EL (cell line): ENCODE data around the gene CD68.

Source experiments
- DNase-seq: peaks from one replicate; pipeline ENCODE4 v3.0.0-alpha.2; 2016

CD68 gene

GRCh38 chr17:7559320-7560171, 19.9 kb upstream of the CD68 start:
- DNase-seq = no peak

DNA sequence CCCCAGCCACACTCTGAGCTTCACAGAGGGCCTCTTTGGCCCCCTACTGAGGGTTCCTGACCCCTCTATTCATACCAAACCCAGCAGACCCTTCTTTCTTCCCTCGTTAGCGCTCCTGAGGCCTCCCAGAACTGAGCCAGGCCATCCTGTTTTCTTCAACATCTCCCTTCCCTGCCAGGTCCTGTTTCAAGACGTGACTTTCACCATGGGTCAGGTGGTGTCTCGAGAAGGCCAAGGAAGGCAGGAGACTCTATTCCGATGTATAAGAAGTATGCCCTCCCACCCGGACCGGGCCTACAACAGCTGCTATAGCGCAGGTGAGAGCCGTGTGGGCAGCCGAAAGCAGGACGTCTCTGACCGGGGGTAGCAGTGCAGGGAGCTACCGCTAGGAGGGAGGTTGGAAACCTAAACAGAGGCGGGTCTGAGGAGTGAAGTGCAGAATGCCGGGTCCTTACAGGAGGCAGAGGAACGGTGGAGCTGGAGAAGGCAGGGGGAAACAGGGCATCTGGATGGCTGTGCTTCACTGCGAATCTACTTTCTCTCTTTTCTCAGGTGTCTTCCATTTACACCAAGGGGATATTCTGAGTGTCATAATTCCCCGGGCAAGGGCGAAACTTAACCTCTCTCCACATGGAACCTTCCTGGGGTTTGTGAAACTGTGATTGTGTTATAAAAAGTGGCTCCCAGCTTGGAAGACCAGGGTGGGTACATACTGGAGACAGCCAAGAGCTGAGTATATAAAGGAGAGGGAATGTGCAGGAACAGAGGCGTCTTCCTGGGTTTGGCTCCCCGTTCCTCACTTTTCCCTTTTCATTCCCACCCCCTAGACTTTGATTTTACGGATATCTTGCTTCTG, 19.0 kb upstream of the CD68 start:
- DNase-seq = peak; percentile 64

DNA sequence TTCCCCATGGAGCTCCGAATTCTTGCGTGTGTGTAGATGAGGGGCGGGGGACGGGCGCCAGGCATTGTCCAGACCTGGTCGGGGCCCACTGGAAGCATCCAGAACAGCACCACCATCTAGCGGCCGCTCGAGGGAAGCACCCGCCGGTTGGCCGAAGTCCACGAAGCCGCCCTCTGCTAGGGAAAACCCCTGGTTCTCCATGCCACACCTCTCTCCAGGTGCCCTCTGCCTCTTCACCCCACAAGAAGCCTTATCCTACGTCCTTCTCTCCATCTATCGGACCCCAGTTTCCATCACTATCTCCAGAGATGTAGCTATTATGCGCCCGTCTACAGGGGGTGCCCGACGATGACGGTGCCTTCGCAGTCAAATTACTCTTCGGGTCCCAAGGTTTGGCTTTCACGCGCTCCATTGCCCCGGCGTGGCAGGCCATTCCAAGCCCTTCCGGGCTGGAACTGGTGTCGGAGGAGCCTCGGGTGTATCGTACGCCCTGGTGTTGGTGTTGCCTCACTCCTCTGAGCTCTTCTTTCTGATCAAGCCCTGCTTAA, 18.3 kb upstream of the CD68 start:
- peak; percentile 83 for DNase-seq

DNA sequence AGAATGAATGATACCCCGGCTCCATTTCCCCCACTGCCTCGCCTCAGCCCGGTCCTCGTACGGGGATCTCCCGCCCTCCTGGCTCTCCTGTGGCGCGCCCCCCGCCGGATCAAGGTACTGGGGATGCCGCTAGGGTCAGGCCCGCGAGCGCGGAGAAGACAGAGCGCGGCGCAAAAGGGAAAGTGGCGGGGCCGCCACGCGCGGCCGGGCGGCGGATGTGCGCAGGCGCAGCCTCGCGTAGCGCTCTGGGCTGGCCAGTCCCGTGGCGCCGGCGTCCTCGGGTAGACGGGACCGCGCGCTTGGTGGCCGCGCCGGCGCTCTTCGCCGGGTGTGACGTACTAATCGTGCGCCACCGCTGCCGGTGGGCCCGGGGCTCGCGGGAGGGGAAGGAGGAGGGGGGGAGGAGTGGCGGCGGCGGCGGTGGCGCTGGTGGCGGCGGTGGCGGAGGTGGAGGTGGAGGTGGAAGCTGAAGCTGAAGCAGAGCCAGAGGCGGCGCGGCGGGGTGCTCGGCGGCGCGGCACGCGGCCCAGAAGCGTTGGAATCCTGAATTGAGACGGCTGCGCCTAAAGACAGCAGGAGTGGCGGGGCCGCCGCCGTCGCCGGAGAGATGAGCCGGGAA, 17.7 kb upstream of the CD68 start, which contains the start of gene SENP3:
TSS of gene SENP3 (plus strand) at position 331 of the 619 bp plus-strand sequence. CDS start 1,158 bp downstream, outside the sequence.
- peak; percentile 88 for DNase-seq

GRCh38 chr17:7562208-7562605, 17.2 kb upstream of the CD68 start:
- DNase-seq = no peak

GRCh38 chr17:7563115-7563869, 16.1 kb upstream of the CD68 start:
- DNase-seq = no peak

DNA sequence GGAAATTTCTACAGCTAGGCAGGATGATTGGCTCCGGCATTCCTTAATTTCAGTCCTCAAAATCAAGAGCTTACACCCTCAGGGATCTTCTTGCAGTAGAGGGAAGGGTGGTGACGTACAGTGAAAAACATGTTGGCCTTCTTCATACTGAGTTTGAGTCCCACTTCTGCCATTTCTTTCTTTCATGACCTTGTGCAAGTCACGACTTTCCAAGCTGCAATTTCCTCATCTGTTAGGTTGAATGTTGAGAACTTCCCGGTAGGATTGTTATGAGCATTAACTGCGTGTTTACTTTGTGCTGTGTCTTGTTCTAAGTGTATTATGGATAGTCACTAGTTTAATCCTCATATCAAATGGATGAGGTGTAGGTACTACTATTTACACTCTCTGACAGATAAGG, 9.9 kb upstream of the CD68 start:
- no peak for DNase-seq

DNA sequence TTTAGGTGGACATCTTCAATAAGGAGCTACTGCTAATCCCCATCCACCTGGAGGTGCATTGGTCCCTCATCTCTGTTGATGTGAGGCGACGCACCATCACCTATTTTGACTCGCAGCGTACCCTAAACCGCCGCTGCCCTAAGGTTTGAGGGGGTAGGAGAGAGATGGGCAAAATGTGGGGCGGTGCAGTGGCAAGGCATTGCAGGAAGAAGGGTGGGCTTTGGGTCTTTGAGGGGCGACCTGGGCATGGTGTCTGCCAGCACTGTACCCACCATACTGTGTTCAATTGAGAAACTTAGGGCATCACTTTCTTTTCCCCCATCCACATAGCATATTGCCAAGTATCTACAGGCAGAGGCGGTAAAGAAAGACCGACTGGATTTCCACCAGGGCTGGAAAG, 9.1 kb upstream of the CD68 start:
- no peak for DNase-seq

- no peak for DNase-seq
Observed at GRCh38 chr17:7572338-7572587, 7.2 kb upstream of the CD68 start.

DNA sequence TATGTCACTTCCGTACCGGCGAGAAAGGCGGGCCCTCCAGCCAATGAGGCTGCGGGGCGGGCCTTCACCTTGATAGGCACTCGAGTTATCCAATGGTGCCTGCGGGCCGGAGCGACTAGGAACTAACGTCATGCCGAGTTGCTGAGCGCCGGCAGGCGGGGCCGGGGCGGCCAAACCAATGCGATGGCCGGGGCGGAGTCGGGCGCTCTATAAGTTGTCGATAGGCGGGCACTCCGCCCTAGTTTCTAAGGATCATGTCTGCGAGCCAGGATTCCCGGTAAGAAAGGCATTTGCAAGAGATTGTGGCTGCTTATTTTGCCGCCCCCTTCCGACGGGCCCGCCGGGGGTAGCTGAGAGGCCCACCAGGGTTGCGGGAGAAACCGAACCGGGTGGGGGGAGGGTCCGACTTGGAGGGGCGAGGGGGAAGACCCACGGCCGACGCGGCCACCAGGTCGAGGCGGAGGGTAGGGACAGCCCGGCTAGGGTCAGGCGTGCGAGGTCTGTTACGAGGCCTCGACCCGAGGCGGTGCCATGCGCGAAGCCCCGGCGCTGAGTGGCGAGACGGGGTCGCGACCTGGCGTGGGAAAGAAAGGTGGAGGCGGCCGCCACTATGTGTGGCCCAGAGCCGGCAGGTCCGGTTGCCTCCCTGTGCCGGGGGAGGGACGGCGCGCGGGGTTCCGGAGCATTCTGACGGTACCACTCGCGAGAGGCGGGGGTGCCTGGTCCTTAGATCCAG, 6.7 kb upstream of the CD68 start:
- DNase-seq = peak; percentile 100

DNA sequence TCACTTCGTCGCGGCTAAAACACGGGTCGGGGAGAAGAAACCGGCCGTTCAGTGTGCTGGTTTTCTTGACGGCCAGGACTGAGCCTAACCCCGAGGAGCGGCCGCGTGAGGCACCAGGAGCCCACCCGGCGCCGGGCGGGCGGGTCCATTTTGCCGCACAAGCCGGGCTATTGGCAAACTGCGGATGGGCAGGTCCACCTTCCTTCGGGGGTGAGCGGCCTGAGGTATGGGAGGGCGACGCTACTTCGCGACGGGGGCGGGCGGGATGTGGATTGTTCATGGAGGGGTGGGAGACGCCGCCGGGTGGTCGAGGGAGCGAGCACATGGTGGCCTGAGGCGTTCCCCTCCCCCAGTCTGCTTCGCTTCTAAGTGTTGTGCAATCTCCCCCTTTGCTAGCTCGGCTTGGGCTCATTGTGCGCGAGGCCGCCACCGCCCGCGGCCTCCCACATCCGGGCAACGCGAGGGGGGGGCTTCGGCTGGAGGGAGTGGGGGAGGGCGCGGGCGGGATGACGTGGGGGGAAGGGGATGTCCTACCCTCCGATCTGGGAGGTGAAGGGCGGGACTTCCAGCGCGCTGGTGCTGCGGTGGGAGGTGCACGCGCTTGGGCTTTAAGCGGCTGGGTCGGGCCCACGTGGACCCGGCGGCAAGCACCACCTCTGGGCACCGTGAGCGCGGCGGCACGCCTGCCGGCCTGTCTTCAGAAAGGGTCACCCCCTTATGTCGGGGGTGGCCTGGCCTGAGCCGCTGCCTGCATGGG, 5.9 kb upstream of the CD68 start:
- DNase-seq = peak; percentile 91

DNA sequence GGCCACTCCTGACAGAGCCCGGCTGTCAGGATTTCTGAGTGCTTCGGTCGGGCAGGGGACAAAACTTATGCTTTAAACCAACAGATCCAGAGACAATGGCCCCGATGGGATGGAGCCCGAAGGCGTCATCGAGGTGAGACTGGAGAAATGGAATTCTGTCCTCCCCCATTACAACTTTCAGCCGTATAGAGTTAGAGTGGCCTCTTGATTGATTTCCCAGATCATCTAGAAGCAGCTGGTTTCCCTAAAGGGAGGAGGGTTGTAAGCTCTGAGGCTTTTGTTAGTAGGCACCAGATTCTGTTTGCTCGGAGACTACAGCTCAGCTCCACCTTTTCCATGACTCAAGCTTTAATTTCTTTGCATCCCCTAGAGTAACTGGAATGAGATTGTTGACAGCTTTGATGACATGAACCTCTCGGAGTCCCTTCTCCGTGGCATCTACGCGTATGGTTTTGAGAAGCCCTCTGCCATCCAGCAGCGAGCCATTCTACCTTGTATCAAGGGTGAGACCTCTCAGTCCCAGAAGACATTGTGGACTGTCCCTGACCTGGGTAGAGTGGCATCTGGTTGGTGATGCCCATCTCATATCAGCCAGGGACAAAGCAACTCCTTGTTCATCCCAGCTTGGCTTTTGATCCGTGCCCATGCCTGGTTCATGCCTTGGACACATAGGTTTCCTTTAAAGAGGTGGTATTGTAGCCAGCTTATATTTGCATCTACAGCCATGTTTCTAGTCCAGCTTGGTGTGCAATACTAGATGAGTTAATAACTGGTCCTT, 5.1 kb upstream of the CD68 start:
- no peak for DNase-seq

GRCh38 chr17:7575481-7575883, 4.0 kb upstream of the CD68 start:
- DNase-seq = no peak

DNA sequence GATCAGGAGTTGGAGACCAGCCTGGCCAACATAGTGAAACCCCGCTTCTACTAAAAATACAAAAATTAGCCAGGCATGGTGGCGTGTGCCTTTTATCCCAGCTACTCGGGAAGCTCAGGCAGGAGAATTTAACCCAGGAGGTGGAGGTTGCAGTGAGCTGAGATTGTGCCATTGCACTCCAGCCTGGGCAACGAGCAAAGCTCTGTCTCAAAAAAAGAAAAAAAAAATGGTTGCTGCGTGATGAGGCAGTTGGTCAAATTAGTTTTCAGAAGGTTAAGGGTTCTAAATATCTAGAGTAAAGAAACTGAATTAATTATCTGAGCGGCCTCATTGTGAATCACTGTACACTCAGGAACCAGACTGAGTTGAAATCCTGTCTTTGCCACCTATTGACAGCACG, 3.5 kb upstream of the CD68 start:
- DNase-seq = no peak

- no peak for DNase-seq
Observed at GRCh38 chr17:7576432-7576937, 3.0 kb upstream of the CD68 start.

DNA sequence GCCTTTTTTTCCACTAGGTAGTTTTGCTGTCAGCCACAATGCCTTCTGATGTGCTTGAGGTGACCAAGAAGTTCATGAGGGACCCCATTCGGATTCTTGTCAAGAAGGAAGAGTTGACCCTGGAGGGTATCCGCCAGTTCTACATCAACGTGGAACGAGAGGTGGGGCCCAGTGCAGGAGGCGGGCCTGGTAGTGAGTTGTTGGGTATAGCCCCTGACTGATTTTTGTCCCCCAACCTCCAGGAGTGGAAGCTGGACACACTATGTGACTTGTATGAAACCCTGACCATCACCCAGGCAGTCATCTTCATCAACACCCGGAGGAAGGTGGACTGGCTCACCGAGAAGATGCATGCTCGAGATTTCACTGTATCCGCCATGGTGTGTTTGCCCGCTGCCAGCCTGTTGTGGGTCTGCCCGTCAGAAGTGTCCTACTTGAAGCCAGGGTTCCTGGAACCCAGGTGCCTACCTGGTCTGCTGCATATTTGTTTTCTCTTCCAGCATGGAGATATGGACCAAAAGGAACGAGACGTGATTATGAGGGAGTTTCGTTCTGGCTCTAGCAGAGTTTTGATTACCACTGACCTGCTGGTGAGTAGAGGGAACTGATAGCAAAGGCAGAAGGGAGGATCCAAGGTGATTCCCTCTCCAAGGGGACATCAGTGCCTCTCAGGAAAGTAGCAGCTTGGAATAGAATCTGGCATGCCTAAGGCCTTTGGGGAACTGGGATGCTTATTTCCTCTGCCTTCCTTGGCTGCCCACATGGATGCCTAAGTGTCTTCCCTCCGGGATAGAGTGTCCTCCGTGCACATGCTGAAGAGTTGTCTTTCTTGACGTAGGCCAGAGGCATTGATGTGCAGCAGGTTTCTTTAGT, 1.9 kb upstream of the CD68 start:
- no peak for DNase-seq

- DNase-seq = no peak
Observed at GRCh38 chr17:7579834-7580603, 581 bp downstream of the CD68 start.
